HCT116 (cell line): ENCODE results near the gene TPR. TPM values are rescaled to one million over a fixed set of nuclear protein-coding genes. Genes with fewer than 3 reads are reported as not detected.

ENCODE experiments used
- ATAC-seq: fragments of 200-7000 bp; cut with Tn5 transposase; 2 replicates; pipeline ENCODE4 v1.9.1; 2020; ENCODE audit warnings: mild to moderate bottlenecking, moderate library complexity
- BruUV-seq: library from RNA; stranded (reverse); fragments of 400-500 nt; replicated peaks from 2 replicates; lab custom pipeline; 2021; lab: Mats Ljungman, UMichigan
- CTCF ChIA-PET: fragments of 300-600 bp; sonication (Branson Sonifier 250); formaldehyde crosslinking; loops from one replicate; lab custom pipeline; 2021; ENCODE audit warnings: antibody characterized with exemption; lab: Charles Lee
- POLR2A ChIA-PET: fragments of 300-600, 350-600 bp; sonication (Branson Sonifier 250); formaldehyde crosslinking; loops from one replicate; lab custom pipeline; 2021; ENCODE audit warnings: antibody characterized with exemption; lab: Charles Lee
- RAD21 ChIA-PET, 2 experiments: fragments of 300-600 bp; sonication (Branson Sonifier 250); formaldehyde crosslinking; loops; one replicate each; lab custom pipeline; 2023; ENCODE audit warnings: low total read pairs in 2 of 2; ENCODE audit not compliant: uncharacterized antibody in 2 of 2, unreplicated experiment in 2 of 2, low non-redundant PET in 1 of 2; lab: Charles Lee
- DNase-seq: peaks from one replicate; pipeline ENCODE4 v3.0.0-alpha.2; 2010; ENCODE audit warnings: low read depth, low spot score
- H2AFZ ChIP-seq: fragments of 200-600 bp; shearing (Covaris generic), sonication (generic); 2 replicates; pipeline ENCODE4 v1.6.1; 2017; ENCODE audit warnings: low read depth, mixed run types, mixed read lengths, antibody characterized with exemption, low read length; ENCODE audit not compliant: poor library complexity, severe bottlenecking
- H3K27ac ChIP-seq: 2 replicates; pipeline ENCODE4 v1.5.1; 2012; ENCODE audit warnings: low read depth, low read length
- H3K27me3 ChIP-seq: fragments of 200-600 bp; sonication (generic); 2 replicates; pipeline ENCODE4 v1.6.1; 2016; ENCODE audit warnings: mixed run types, low read length, mixed read lengths; ENCODE audit not compliant: insufficient read depth
- H3K36me3 ChIP-seq, 2 experiments: fragments of 200-500 bp in 1 of 2; fragments of 200-600 bp in 1 of 2; sonication (Bioruptor generic) in 1 of 2; sonication (generic) in 1 of 2; 2 replicates each; pipeline versions ENCODE4 v1.5.1 to v1.6.1; 2014 to 2016; ENCODE audit warnings: low read length in 2 of 2, inconsistent platforms in 1 of 2, mixed read lengths in 1 of 2, mixed run types in 1 of 2; ENCODE audit not compliant: insufficient read depth in 2 of 2, control insufficient read depth in 1 of 2
- H3K4me1 ChIP-seq, 2 experiments: fragments of 200-600 bp in 1 of 2; sonication (generic) in 1 of 2; 2 replicates each; pipeline versions ENCODE4 v1.5.1 to v1.6.1; 2012 to 2017; ENCODE audit warnings: low read length in 2 of 2, inconsistent platforms in 1 of 2, mild to moderate bottlenecking in 1 of 2, mixed read lengths in 1 of 2, mixed run types in 1 of 2, moderate library complexity in 1 of 2; ENCODE audit not compliant: insufficient read depth in 2 of 2, control insufficient read depth in 1 of 2
- H3K4me2 ChIP-seq: fragments of 200-600 bp; sonication (generic); 2 replicates; pipeline ENCODE4 v1.6.1; 2017; ENCODE audit warnings: mixed run types, low read length, mixed read lengths
- H3K4me3 ChIP-seq, 2 experiments: fragments of 200-600 bp in 1 of 2; sonication (generic) in 1 of 2; replicated peaks in 1 of 2; 2 replicates each; pipeline ENCODE4 v1.5.1; 2011 to 2016; ENCODE audit warnings: low read length in 2 of 2, control low read depth in 1 of 2, low read depth in 1 of 2, mild to moderate bottlenecking in 1 of 2, mixed read lengths in 1 of 2, mixed run types in 1 of 2
- H3K79me2 ChIP-seq: fragments of 200-600 bp; sonication (generic); 2 replicates; pipeline ENCODE4 v1.6.1; 2017; ENCODE audit warnings: mild to moderate bottlenecking, mixed run types, low read length, moderate library complexity, mixed read lengths; ENCODE audit not compliant: insufficient read depth
- H3K9ac ChIP-seq: fragments of 200-600 bp; sonication (generic); 2 replicates; pipeline ENCODE4 v1.6.1; 2016; ENCODE audit warnings: low read length, mixed read lengths
- H3K9me2 ChIP-seq: fragments of 200-600 bp; sonication (generic), shearing (Covaris generic); 2 replicates; pipeline ENCODE4 v1.6.1; 2017; ENCODE audit warnings: mixed run types, mild to moderate bottlenecking, moderate library complexity; ENCODE audit not compliant: insufficient read depth
- H3K9me3 ChIP-seq, 2 experiments: fragments of 200-500 bp in 1 of 2; fragments of 200-600 bp in 1 of 2; sonication (Bioruptor generic) in 1 of 2; sonication (generic) in 1 of 2; 2 replicates each; pipeline ENCODE4 v1.6.1; 2014 to 2017; ENCODE audit warnings: low read length in 2 of 2, mixed read lengths in 2 of 2, inconsistent platforms in 1 of 2, low read depth in 1 of 2, mild to moderate bottlenecking in 1 of 2, mixed run types in 1 of 2, moderate library complexity in 1 of 2; ENCODE audit not compliant: control insufficient read depth in 1 of 2, insufficient read depth in 1 of 2
- H4K20me1 ChIP-seq: fragments of 200-600 bp; sonication (generic), shearing (Covaris generic); 2 replicates; pipeline ENCODE4 v1.6.1; 2017; ENCODE audit warnings: mixed run types, mild to moderate bottlenecking, moderate library complexity; ENCODE audit not compliant: insufficient read depth
- ATF3 ChIP-seq: IDR thresholded peaks from 2 replicates; pipeline ENCODE4 v1.6.1; 2012
- CEBPB ChIP-seq: IDR thresholded peaks from 2 replicates; pipeline ENCODE4 v1.6.1; 2012; ENCODE audit warnings: low read depth
- CTCF ChIP-seq, 3 experiments: fragments of 200-600 bp in 1 of 3; sonication (generic) in 1 of 3; IDR thresholded peaks in 2 of 3; conservative IDR thresholded peaks in 1 of 3; 2 replicates each; pipeline ENCODE4 v1.5.1; 2012 to 2017; ENCODE audit warnings: low read depth in 2 of 3, low read length in 2 of 3, antibody characterized with exemption in 1 of 3, borderline replicate concordance in 1 of 3, control low read depth in 1 of 3, mild to moderate bottlenecking in 1 of 3, mixed read lengths in 1 of 3, mixed run types in 1 of 3, moderate library complexity in 1 of 3; ENCODE audit not compliant: insufficient read depth in 1 of 3
- EGR1 ChIP-seq: IDR thresholded peaks from 2 replicates; pipeline ENCODE4 v1.6.1; 2012; ENCODE audit warnings: low read depth
- ELF1 ChIP-seq: IDR thresholded peaks from 2 replicates; pipeline ENCODE4 v1.6.1; 2012; ENCODE audit warnings: low read depth, borderline replicate concordance
- EZH2 ChIP-seq: fragments of 200-600 bp; sonication (generic); IDR thresholded peaks from 2 replicates; pipeline ENCODE4 v1.6.1; 2017; ENCODE audit warnings: antibody characterized with exemption, mixed run types
- EZH2phosphoT487 ChIP-seq: fragments of 200-600 bp; IDR thresholded peaks from 2 replicates; pipeline ENCODE4 v1.6.1; 2018; ENCODE audit warnings: antibody characterized with exemption, borderline replicate concordance
- FOSL1 ChIP-seq: IDR thresholded peaks from 2 replicates; pipeline ENCODE4 v1.6.1; 2012; ENCODE audit warnings: low read depth
- JUND ChIP-seq: IDR thresholded peaks from 2 replicates; pipeline ENCODE4 v1.6.1; 2012
- POLR2A ChIP-seq: IDR thresholded peaks from 2 replicates; pipeline ENCODE4 v1.7.0; 2011; ENCODE audit warnings: borderline replicate concordance; ENCODE audit not compliant: insufficient read depth, insufficient read length; ENCODE audit errors: extremely low read depth
- POLR2AphosphoS5 ChIP-seq: IDR thresholded peaks from 2 replicates; pipeline ENCODE4 v1.6.1; 2011; ENCODE audit warnings: mild to moderate bottlenecking, low read depth, low read length, moderate library complexity
- RAD21 ChIP-seq: IDR thresholded peaks from 2 replicates; pipeline ENCODE4 v1.6.1; 2012; ENCODE audit warnings: low read depth, mild to moderate bottlenecking
- REST ChIP-seq: IDR thresholded peaks from 2 replicates; pipeline ENCODE4 v1.6.1; 2012; ENCODE audit warnings: low read depth
- SIN3A ChIP-seq: IDR thresholded peaks from 2 replicates; pipeline ENCODE4 v1.6.1; 2012; ENCODE audit warnings: low read depth
- SP1 ChIP-seq: IDR thresholded peaks from 2 replicates; pipeline ENCODE4 v1.6.1; 2012; ENCODE audit warnings: low read depth
- SRF ChIP-seq: IDR thresholded peaks from 2 replicates; pipeline ENCODE4 v1.6.1; 2012; ENCODE audit warnings: low read depth
- YY1 ChIP-seq: IDR thresholded peaks from 2 replicates; pipeline ENCODE4 v1.6.1; 2011; ENCODE audit warnings: low read length, low read depth, moderate library complexity, mild to moderate bottlenecking; ENCODE audit not compliant: insufficient replicate concordance; ENCODE audit errors: extremely low read depth
- ZBTB33 ChIP-seq: IDR thresholded peaks from 2 replicates; pipeline ENCODE4 v1.6.1; 2011; ENCODE audit warnings: mild to moderate bottlenecking, low read length, moderate library complexity; ENCODE audit not compliant: insufficient replicate concordance; ENCODE audit errors: extremely low read depth
- ZFX ChIP-seq: fragments of 450-650 bp; IDR thresholded peaks from 2 replicates; pipeline ENCODE4 v1.6.1; 2017
- ZNF274 ChIP-seq: fragments of 200-500 bp; sonication (Bioruptor generic); IDR thresholded peaks from 2 replicates; pipeline ENCODE4 v1.6.1; 2014; ENCODE audit warnings: mild to moderate bottlenecking, low read depth, low read length, inconsistent platforms
- intact Hi-C: fragments of 100-400 bp; cut with micrococcal nuclease; formaldehyde crosslinking; loops from 2 replicates; pipeline ENCODE4 v1.10.0; 2022
- total RNA-seq: library from RNA; stranded (reverse); gene quantifications from one replicate; pipeline ENCODE4 v1.2.1, GENCODE V29; 2021; ENCODE audit not compliant: unreplicated experiment

The TPR gene
- total RNA-seq, 1 experiment from 2014 or later, result 131 TPM

GRCh38 chr1:186286615-186287315 lies 88.3 kb downstream of the TPR start:
- Histone ChIP-seq H3K9me3 (no peaks in the 10 kb centered on the region), H4K20me1 (no peaks in the 10 kb centered on the region), H3K9me2 (no peaks in the 10 kb centered on the region; the same call in 1 of the 2 replicates), H3K27me3 (no peaks in the 10 kb centered on the region), H3K36me3 (no peaks in the 10 kb centered on the region), H3K79me2 (no peaks in the 10 kb centered on the region), H3K4me3 (no peak overlapping the region), H2AFZ (no peak overlapping the region), H3K9ac (no peak overlapping the region), H3K4me1 (0 out of 4 replicates have a peak, but pooled peaks cover 0 to 3% of the 10 kb centered on the region in 2 experiments), H3K27ac (no peak overlapping the region), H3K4me2 (no peak overlapping the region)
- ChIA-PET CTCF (no interaction called here), RAD21 (no interaction called here), POLR2A (no interaction called here)
- intact Hi-C loops, result no loop called here
- no TSS peak for BruUV-seq
- no peak for ATAC-seq
- no peak for TF ChIP-seq ATF3
- TF ChIP-seq CEBPB, result no peak
- no peak for TF ChIP-seq ELF1
- no peak for TF ChIP-seq REST
- TF ChIP-seq ZNF274, result no peak
- no peak for TF ChIP-seq SIN3A
- no peak for TF ChIP-seq ZFX
- TF ChIP-seq JUND, result no peak
- TF ChIP-seq EZH2phosphoT487, result no peak
- TF ChIP-seq ZBTB33, result no peak
- no peak for TF ChIP-seq EZH2
- no peak for TF ChIP-seq EGR1
- TF ChIP-seq SRF, result no peak
- no peak for TF ChIP-seq FOSL1
- TF ChIP-seq POLR2AphosphoS5, result no peak
- no peak for TF ChIP-seq RAD21
- TF ChIP-seq YY1, result no peak
- TF ChIP-seq CTCF (IDR thresholded peaks at IDR 0.05 in 2 of 3, conservative IDR thresholded peaks at IDR 0.05 in 1 of 3; ENCODE audit: borderline replicate concordance in 1 of 3, insufficient read depth in 1 of 3, low read depth in 2 of 3, low read length in 2 of 3), result no peak
- TF ChIP-seq POLR2A, result no peak
- TF ChIP-seq SP1, result no peak
- DNase-seq, result no peak
